Measurements from ENCODE around the gene XKR7.

DNA sequence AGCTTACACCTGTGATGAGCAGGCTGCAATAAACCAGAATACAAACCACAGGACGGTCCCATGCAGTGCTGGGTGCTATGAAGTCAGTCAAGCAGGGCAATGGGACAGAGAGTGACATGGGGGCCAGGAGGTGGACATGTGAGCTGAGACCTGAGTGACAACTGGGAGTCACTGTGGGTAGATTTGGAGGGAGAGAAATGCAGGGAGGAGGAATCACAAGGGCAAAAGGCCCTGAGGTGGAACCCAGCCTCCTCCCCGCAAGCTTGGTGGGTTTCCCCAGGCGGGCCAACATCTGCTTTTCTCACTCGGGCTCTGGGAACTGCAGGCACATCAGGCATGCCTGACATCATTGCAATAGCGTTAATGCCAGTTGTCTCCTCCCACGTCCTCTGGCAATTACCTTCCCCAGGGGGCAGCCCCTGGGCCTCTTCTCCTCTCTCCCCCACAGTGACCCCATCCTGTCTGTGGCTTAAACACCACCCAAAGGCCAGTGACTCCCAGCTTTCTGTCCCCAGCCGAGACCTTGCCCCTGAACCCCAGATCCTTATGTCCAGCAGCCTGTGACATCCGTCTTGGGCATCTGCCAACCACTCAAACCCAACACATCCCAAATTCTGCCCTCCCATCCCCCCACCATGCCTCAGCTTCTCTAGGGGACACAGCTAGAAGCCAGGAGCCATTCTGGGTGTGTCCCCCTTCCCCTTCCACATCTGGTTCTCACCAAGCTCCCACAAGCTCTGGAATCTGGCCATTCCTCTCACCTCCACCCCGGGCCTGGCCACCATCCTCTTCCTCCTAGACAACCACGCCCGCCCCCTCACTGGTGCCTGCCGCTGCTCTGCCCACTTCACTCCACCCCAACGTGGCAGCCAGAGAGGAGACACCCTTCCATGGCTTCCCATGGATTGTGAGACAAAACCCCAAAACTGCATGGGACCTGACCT is 44.3 kb upstream of the XKR7 start:
- TF ChIP-seq, protein P1, sequence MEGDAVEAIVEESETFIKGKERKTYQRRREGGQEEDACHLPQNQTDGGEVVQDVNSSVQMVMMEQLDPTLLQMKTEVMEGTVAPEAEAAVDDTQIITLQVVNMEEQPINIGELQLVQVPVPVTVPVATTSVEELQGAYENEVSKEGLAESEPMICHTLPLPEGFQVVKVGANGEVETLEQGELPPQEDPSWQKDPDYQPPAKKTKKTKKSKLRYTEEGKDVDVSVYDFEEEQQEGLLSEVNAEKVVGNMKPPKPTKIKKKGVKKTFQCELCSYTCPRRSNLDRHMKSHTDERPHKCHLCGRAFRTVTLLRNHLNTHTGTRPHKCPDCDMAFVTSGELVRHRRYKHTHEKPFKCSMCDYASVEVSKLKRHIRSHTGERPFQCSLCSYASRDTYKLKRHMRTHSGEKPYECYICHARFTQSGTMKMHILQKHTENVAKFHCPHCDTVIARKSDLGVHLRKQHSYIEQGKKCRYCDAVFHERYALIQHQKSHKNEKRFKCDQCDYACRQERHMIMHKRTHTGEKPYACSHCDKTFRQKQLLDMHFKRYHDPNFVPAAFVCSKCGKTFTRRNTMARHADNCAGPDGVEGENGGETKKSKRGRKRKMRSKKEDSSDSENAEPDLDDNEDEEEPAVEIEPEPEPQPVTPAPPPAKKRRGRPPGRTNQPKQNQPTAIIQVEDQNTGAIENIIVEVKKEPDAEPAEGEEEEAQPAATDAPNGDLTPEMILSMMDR (IDR thresholded peaks at IDR 0.05) = no peak
- TF ChIP-seq POLR2A (IDR thresholded peaks at IDR 0.05; ENCODE audit: low read depth) = no peak

Data from esophagus muscularis mucosa (tissue), 3 donors.